ENCODE data around the gene FBXO5.

The FBXO5 gene

GRCh38 chr6:152946484-152946883, 36.4 kb downstream of the FBXO5 start:
- H3K9me3 ChIP-seq (ENCODE audit: low read length) = no peaks in the 10 kb centered on the region
- no peaks in the 10 kb centered on the region for H3K27me3 ChIP-seq (ENCODE audit: control insufficient read depth in 1 of 2, insufficient read depth in 2 of 2, low read length in 2 of 2)
- H3K4me3 ChIP-seq (ENCODE audit: low read depth in 1 of 2, low read length in 2 of 2) = no peak overlapping the region
- no peaks in the 10 kb centered on the region for H3K36me3 ChIP-seq (ENCODE audit: insufficient read depth, low read length)
- H3K4me1 ChIP-seq (ENCODE audit: insufficient read depth, low read length) = no peaks in the 10 kb centered on the region
- H3K27ac ChIP-seq (ENCODE audit: low read depth, low read length) = no peak overlapping the region
- H3K9ac ChIP-seq (ENCODE audit: low read length) = no peak overlapping the region

GRCh38 chr6:152943260-152943897, 39.5 kb downstream of the FBXO5 start:
- Histone ChIP-seq H3K9me3 (ENCODE audit: low read length) (no peaks in the 10 kb centered on the region), H3K27ac (ENCODE audit: low read depth, low read length) (no peak overlapping the region)

GRCh38 chr6:152942319-152942869, 40.4 kb downstream of the FBXO5 start:
- no peaks in the 10 kb centered on the region for H3K27me3 ChIP-seq (ENCODE audit: control insufficient read depth in 1 of 2, insufficient read depth in 2 of 2, low read length in 2 of 2)
- no peak overlapping the region for H3K9ac ChIP-seq (ENCODE audit: low read length)
- H3K4me3 ChIP-seq (ENCODE audit: low read depth in 1 of 2, low read length in 2 of 2) = no peak overlapping the region
- H3K4me1 ChIP-seq (ENCODE audit: insufficient read depth, low read length) = no peaks in the 10 kb centered on the region
- no peak overlapping the region for H3K27ac ChIP-seq (ENCODE audit: low read depth, low read length)
- H3K36me3 ChIP-seq (ENCODE audit: insufficient read depth, low read length) = no peaks in the 10 kb centered on the region
- no peaks in the 10 kb centered on the region for H3K9me3 ChIP-seq (ENCODE audit: low read length)

More at GRCh38 chr6:152943260-152943897, 39.5 kb downstream of the FBXO5 start:
- Histone ChIP-seq H3K36me3 (ENCODE audit: insufficient read depth, low read length) (no peaks in the 10 kb centered on the region), H3K4me3 (ENCODE audit: low read depth in 1 of 2, low read length in 2 of 2) (no peak overlapping the region), H3K27me3 (ENCODE audit: control insufficient read depth in 1 of 2, insufficient read depth in 2 of 2, low read length in 2 of 2) (no peaks in the 10 kb centered on the region), H3K4me1 (ENCODE audit: insufficient read depth, low read length) (no peaks in the 10 kb centered on the region), H3K9ac (ENCODE audit: low read length) (no peak overlapping the region)

DNA sequence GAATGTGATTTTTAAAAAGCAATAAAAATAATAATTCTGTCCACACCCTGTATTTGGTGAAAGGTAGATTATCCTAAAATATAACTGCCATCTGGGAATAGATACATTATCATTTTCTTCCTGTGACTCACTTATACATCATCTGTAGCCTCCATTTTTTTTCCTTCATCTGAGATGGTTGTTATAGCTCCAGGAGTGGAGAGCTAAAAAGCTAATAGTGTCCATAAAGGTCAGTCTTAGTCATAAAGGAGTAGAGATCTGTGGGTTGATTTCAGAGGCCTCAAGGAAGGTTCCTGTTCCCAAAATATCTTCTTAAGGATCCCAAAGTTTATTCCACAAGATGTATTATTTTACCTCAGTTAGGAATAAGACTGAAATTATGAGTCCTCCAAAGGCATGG, 41.1 kb downstream of the FBXO5 start:
- H3K4me3 ChIP-seq (ENCODE audit: low read depth in 1 of 2, low read length in 2 of 2) = no peak overlapping the region
- H3K27me3 ChIP-seq (ENCODE audit: control insufficient read depth in 1 of 2, insufficient read depth in 2 of 2, low read length in 2 of 2) = no peaks in the 10 kb centered on the region
- H3K9me3 ChIP-seq (ENCODE audit: low read length) = no peaks in the 10 kb centered on the region
- no peak overlapping the region for H3K27ac ChIP-seq (ENCODE audit: low read depth, low read length)
- H3K36me3 ChIP-seq (ENCODE audit: insufficient read depth, low read length) = no peaks in the 10 kb centered on the region
- no peaks in the 10 kb centered on the region for H3K4me1 ChIP-seq (ENCODE audit: insufficient read depth, low read length)
- H3K9ac ChIP-seq (ENCODE audit: low read length) = no peak overlapping the region

- Histone ChIP-seq H3K9ac (ENCODE audit: low read length) (no peak overlapping the region), H3K27ac (ENCODE audit: low read depth, low read length) (no peak overlapping the region), H3K4me3 (ENCODE audit: low read depth in 1 of 2, low read length in 2 of 2) (no peak overlapping the region), H3K9me3 (ENCODE audit: low read length) (no peaks in the 10 kb centered on the region), H3K36me3 (ENCODE audit: insufficient read depth, low read length) (no peaks in the 10 kb centered on the region), H3K4me1 (ENCODE audit: insufficient read depth, low read length) (no peaks in the 10 kb centered on the region), H3K27me3 (ENCODE audit: control insufficient read depth in 1 of 2, insufficient read depth in 2 of 2, low read length in 2 of 2) (no peaks in the 10 kb centered on the region)
Measured at GRCh38 chr6:152932865-152933264, 50.0 kb downstream of the FBXO5 start.

DNA sequence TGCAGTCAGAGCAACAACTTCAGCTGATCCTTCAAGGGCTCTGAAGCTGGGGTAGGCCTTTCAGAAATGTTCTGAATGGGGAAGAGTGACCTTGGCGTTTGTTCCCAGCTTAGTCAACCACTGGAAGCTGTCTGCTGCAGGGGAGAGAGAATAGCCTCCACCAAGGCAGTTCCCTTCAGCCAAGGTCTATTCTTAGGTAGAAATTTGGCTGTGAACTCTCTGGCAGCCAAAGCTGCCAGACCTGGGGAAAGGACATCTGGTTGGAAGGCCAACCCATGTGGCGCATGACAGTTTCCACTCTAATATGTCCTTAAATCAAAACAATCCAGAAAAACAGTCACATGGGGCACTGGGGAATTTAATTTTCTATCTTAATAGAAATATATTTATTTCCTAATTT, 60.1 kb downstream of the FBXO5 start:
- Histone ChIP-seq H3K27ac (ENCODE audit: low read depth, low read length) (no peak overlapping the region), H3K4me3 (ENCODE audit: low read depth in 1 of 2, low read length in 2 of 2) (no peak overlapping the region), H3K9ac (ENCODE audit: low read length) (no peak overlapping the region), H3K4me1 (ENCODE audit: insufficient read depth, low read length) (no peaks in the 10 kb centered on the region), H3K36me3 (ENCODE audit: insufficient read depth, low read length) (no peaks in the 10 kb centered on the region), H3K9me3 (ENCODE audit: low read length) (no peaks in the 10 kb centered on the region), H3K27me3 (ENCODE audit: control insufficient read depth in 1 of 2, insufficient read depth in 2 of 2, low read length in 2 of 2) (no peaks in the 10 kb centered on the region)
